ENCODE data around the gene VPS51. TPM values are rescaled to one million over a fixed set of nuclear protein-coding genes. Genes with fewer than 3 reads are reported as not detected.
A peak's percentile ranks its signal among the peaks of the same experiment; 100 is the strongest.

The VPS51 gene
- total RNA-seq, 4 donors from 2014 or later: 280 to 636 (median 416) TPM

DNA sequence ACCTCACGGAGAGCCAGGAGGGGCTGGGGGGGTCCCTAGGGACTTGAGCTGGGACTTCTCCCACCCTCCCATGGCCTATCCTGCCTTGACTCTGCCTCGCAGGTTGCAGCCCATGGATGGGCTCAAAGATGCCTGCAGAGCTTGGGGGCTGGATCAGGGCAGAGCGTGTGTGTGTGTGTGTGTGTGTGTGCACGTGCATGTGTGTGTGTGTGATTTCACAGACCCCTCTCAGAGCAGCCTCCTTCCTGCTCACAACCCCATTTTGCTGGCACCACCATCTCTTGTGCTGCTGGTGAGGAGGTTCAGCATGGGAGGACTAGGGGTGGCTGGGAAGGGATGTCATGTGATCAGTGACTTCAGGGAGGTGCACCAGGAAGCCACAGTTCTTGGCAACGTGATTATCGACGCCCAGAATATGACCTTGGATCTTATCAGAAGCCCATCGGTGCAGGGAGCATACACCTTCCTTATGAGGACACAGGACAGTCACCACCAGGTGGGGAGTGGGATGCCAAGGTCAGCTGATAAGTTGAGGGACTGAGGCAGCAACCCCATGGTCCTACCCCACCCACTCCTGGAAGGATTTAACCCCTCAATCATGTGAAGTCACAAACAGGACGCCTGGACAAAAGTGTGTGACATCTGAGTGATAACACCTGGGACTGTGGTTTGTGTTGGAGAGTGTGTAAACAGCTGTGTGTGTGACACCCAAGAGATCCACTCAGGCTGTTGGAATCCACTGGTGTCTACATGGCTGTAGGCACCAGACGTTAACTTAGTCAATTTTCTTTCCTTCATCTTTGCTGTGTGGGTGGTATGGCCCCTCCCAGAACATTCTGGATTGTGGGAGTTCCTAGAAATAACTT lies 35.8 kb upstream of the VPS51 start:
- TF ChIP-seq, protein P1, sequence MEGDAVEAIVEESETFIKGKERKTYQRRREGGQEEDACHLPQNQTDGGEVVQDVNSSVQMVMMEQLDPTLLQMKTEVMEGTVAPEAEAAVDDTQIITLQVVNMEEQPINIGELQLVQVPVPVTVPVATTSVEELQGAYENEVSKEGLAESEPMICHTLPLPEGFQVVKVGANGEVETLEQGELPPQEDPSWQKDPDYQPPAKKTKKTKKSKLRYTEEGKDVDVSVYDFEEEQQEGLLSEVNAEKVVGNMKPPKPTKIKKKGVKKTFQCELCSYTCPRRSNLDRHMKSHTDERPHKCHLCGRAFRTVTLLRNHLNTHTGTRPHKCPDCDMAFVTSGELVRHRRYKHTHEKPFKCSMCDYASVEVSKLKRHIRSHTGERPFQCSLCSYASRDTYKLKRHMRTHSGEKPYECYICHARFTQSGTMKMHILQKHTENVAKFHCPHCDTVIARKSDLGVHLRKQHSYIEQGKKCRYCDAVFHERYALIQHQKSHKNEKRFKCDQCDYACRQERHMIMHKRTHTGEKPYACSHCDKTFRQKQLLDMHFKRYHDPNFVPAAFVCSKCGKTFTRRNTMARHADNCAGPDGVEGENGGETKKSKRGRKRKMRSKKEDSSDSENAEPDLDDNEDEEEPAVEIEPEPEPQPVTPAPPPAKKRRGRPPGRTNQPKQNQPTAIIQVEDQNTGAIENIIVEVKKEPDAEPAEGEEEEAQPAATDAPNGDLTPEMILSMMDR (IDR thresholded peaks at IDR 0.05): peak in 3 of 6 experiments; percentile 12 to 29 (median 22)
- TF ChIP-seq POLR2A (IDR thresholded peaks at IDR 0.05): peak in 1 of 2 donors; percentile 32
- no peaks in the 10 kb centered on the region for H3K36me3 ChIP-seq
- DNase-seq: peak in 2 of 3 donors; percentile 68 to 76
- no peaks in the 10 kb centered on the region for H3K9me3 ChIP-seq
- no peaks in the 10 kb centered on the region for H3K27me3 ChIP-seq
- H3K4me1 ChIP-seq: peaks cover 0 to 17% (median 4%) of the 10 kb centered on the region in 4 donors
- peak overlapping the region in 3 of 4 donors; percentile 10 to 87 (median 76) for H3K27ac ChIP-seq
- H3K4me3 ChIP-seq: no peak overlapping the region

DNA sequence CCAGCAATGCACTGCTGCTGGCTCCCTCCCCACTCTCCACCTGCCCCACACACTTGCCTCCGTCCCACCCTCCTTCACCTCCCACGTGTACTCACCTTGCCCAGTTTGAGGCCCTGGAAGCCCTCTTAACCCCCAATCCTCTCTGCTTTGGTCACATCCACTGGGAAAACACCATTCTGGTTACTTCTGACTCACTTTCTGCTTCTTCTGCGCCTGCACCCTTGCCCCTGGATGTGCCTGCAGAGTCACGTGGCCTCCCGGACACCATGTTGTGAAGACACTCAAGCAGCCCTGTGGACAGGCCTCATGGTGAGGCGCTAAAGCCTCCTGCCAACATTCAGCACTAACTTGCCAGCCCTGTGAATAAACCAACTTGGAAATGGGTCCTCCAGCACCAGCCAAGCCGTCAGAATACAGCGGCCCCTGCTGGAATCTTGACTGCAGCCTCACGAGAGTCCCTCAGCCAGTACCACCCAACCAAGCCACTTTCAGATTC lies 35.1 kb upstream of the VPS51 start:
- Histone ChIP-seq H3K4me1 (peaks cover 0 to 19% (median 4%) of the 10 kb centered on the region in 4 donors), H3K4me3 (no peak overlapping the region), H3K9me3 (no peaks in the 10 kb centered on the region), H3K27me3 (no peaks in the 10 kb centered on the region), H3K36me3 (no peaks in the 10 kb centered on the region), H3K27ac (peak overlapping the region in 2 of 4 donors; percentile 76 to 87)
- no peak for TF ChIP-seq POLR2A (IDR thresholded peaks at IDR 0.05)
- TF ChIP-seq, protein P1 (IDR thresholded peaks at IDR 0.05): no peak
- no peak for DNase-seq

DNA sequence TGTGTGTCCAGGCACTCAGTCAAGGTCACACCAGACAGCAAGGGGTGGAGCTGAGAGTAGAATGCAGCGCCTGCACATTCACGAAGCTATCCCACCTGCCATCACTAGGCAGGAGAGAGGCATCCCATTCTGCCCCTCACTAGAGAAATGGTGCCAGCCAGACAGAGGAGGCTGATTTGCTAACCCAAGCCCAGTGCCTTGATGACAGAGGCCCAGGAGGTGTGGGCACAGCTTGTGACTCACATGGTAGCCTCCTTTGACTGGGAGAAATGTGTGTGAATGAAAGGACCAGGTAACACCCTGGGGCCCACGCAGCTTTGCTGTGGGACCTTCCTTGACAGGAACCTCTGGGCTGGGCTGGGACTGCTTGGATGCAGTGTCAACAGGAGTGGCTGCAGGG lies 32.5 kb upstream of the VPS51 start:
- Histone ChIP-seq H3K9me3 (no peaks in the 10 kb centered on the region), H3K27me3 (no peaks in the 10 kb centered on the region)
- no peak for TF ChIP-seq POLR2A (IDR thresholded peaks at IDR 0.05)
- TF ChIP-seq, protein P1 (IDR thresholded peaks at IDR 0.05): no peak

DNA sequence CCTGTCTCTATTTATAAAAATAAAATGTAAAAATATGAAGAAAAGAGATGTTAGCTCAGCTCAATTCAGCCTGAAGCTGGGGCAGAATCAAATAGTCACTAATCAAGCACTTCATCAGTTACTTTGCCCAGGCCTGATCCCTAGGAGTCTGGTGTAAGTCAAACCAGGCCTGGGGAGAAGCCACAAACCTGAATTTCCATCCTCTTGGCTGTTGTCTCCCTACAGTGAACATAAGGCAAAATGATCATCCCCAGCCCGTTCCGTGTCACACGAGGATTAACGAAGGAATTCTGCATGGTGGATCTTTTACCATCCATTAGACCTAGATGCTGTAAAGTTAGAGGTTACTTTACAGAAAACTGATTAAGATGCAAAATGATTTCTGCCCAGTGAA lies 31.2 kb upstream of the VPS51 start:
- Histone ChIP-seq H3K27me3 (no peaks in the 10 kb centered on the region), H3K4me3 (no peak overlapping the region), H3K9me3 (no peaks in the 10 kb centered on the region), H3K27ac (no peak overlapping the region), H3K36me3 (no peaks in the 10 kb centered on the region), H3K4me1 (peaks cover 0 to 17% (median under 1%) of the 10 kb centered on the region in 4 donors)
- DNase-seq: no peak
- TF ChIP-seq, protein P1 (IDR thresholded peaks at IDR 0.05): no peak
- TF ChIP-seq POLR2A (IDR thresholded peaks at IDR 0.05): no peak

More for the DNA sequence above, 32.5 kb upstream of the VPS51 start:
- DNase-seq: no peak
- Histone ChIP-seq H3K4me3 (no peak overlapping the region), H3K36me3 (no peaks in the 10 kb centered on the region), H3K27ac (no peak overlapping the region), H3K4me1 (peaks cover 0 to 23% (median 4%) of the 10 kb centered on the region in 4 donors)

DNA sequence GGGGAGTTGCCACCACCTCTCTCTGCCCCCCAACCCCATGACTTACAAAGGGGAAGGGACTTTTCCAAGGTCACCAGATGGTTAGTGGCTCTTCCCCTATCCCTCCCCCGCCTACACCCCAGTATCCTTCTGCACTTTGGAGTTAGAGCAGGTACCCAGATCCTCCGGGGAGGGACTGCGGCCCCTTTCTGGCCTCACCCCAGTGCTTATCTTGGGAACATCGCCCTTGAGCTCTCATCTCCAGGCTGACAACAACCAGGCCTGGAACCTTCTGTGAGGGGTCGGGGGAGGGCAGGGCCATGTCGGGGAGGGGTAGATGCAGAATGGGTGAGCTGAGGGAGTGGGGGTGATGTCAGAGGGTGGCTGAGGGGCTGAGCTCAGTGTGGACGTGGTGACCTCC lies 30.2 kb upstream of the VPS51 start:
- no peak for DNase-seq
- Histone ChIP-seq H3K9me3 (no peaks in the 10 kb centered on the region), H3K27ac (peak overlapping the region in 2 of 4 donors; percentile 18 to 22), H3K4me1 (peaks cover 0 to 8% (median 0%) of the 10 kb centered on the region in 4 donors), H3K4me3 (no peak overlapping the region), H3K27me3 (no peaks in the 10 kb centered on the region), H3K36me3 (no peaks in the 10 kb centered on the region)
- no peak for TF ChIP-seq POLR2A (IDR thresholded peaks at IDR 0.05)
- TF ChIP-seq, protein P1 (IDR thresholded peaks at IDR 0.05): no peak
